Neutrophil (primary cell): Measurements from ENCODE around the gene MYD88.

ENCODE experiments used
- H3K27ac ChIP-seq: fragments of 200-600 bp; sonication (generic); 2 replicates; pipeline ENCODE4 v1.5.1; 2016; ENCODE audit warnings: mild to moderate bottlenecking, moderate library complexity
- H3K27me3 ChIP-seq: fragments of 200-600 bp; sonication (generic); 2 replicates; pipeline ENCODE4 v1.6.0; 2016; ENCODE audit warnings: mild to moderate bottlenecking
- H3K36me3 ChIP-seq: fragments of 200-600 bp; sonication (generic); 2 replicates; pipeline ENCODE4 v1.5.1; 2017
- H3K4me1 ChIP-seq, 2 experiments: fragments of 200-600 bp in 1 of 2; sonication (generic) in 1 of 2; 1 replicate in 1 of 2; 2 replicates in 1 of 2; pipeline versions ENCODE4 v1.5.1 to v1.6.1; 2013 to 2016; ENCODE audit warnings: low read depth in 1 of 2, low read length in 1 of 2, mild to moderate bottlenecking in 1 of 2, moderate library complexity in 1 of 2; ENCODE audit not compliant: control insufficient read depth in 1 of 2, insufficient read depth in 1 of 2
- H3K4me3 ChIP-seq, 2 experiments: fragments of 200-600 bp in 1 of 2; sonication (generic) in 1 of 2; 1 replicate in 1 of 2; 2 replicates in 1 of 2; pipeline ENCODE4 v1.5.1; 2013 to 2016; ENCODE audit warnings: low read depth in 1 of 2, low read length in 1 of 2, mild to moderate bottlenecking in 1 of 2, moderate library complexity in 1 of 2
- H3K9me3 ChIP-seq: fragments of 200-600 bp; sonication (generic); 2 replicates; pipeline ENCODE4 v1.5.1; 2016
- TF ChIP-seq, protein P1 (sequence below): fragments of 200-600 bp; sonication (generic); IDR thresholded peaks from 2 replicates; pipeline ENCODE4 v1.5.1; 2016; ENCODE audit warnings: antibody characterized with exemption

MYD88 gene

DNA sequence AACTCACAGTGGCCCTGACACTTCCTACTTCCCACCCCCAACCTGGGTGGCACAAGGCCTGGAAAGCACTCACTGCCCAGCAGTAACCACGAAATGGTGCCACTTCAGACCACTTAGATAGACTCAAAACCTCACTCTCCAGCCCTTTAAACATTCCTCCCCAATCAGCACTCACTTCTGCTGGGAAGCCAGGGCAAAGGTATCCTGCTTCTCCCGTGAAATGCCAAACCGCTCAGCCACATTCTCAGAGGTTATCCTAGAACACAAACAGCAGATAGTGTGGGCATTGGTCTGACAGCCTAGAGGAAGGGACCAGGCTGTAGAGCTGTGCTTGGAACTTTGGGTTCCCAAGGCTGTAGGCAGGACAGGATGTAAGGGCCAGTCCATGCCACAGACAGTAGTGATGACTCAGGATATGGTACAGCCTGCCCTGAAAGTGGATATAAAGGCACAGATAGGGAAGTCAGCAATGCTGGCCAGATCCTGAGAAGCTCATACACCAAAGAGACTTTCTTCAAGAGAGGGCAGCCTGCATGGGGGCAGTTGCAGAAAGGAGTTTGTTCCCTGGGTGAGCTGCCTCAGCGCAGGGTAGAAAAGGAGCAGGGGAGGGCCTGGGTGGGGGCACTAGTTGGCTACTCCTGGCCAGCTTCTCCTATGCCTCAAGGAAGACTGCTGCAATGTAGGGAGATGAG, 10.7 kb upstream of the MYD88 start:
- Histone ChIP-seq H3K4me3 (no peak overlapping the region), H3K9me3 (no peaks in the 10 kb centered on the region), H3K27me3 (no peaks in the 10 kb centered on the region), H3K27ac (peak overlapping the region; percentile 30), H3K4me1 (peaks cover under 1 to 24% of the 10 kb centered on the region in 2 experiments), H3K36me3 (peaks cover 100% of the 10 kb centered on the region)
- TF ChIP-seq, protein P1, sequence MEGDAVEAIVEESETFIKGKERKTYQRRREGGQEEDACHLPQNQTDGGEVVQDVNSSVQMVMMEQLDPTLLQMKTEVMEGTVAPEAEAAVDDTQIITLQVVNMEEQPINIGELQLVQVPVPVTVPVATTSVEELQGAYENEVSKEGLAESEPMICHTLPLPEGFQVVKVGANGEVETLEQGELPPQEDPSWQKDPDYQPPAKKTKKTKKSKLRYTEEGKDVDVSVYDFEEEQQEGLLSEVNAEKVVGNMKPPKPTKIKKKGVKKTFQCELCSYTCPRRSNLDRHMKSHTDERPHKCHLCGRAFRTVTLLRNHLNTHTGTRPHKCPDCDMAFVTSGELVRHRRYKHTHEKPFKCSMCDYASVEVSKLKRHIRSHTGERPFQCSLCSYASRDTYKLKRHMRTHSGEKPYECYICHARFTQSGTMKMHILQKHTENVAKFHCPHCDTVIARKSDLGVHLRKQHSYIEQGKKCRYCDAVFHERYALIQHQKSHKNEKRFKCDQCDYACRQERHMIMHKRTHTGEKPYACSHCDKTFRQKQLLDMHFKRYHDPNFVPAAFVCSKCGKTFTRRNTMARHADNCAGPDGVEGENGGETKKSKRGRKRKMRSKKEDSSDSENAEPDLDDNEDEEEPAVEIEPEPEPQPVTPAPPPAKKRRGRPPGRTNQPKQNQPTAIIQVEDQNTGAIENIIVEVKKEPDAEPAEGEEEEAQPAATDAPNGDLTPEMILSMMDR: no peak

- Histone ChIP-seq H3K27me3 (no peaks in the 10 kb centered on the region), H3K36me3 (peaks cover 100% of the 10 kb centered on the region), H3K4me1 (peaks cover 6 to 27% of the 10 kb centered on the region in 2 experiments), H3K27ac (peak overlapping the region; percentile 30), H3K9me3 (no peaks in the 10 kb centered on the region), H3K4me3 (no peak overlapping the region)
- TF ChIP-seq, protein P1: no peak
These were observed 10.2 kb upstream of the MYD88 start for GRCh38 chr3:38128303-38128655.

DNA sequence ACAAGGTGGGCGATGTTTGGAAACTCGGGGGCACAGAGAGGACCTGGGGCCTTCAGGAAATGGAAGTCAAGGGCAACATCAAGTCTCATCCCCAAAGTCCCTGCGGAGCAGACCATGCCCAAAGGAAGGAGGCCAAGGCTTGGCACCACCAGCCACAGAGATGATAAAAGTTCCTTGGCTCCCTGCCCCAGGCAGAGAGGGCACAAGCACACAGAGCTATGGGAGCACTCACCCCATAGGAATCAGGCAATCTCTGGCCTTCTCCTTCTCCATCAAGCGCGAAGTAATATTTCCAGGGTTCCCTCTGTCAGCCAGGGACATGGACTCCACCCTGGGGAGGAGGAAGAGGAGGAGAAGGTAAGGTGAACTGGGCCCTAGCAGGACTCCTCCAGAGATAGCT, 9.4 kb upstream of the MYD88 start:
- Histone ChIP-seq H3K4me3 (no peak overlapping the region), H3K36me3 (peaks cover 100% of the 10 kb centered on the region), H3K4me1 (peaks cover 13 to 33% of the 10 kb centered on the region in 2 experiments), H3K27ac (no peak overlapping the region), H3K9me3 (no peaks in the 10 kb centered on the region), H3K27me3 (no peaks in the 10 kb centered on the region)
- TF ChIP-seq, protein P1: no peak

DNA sequence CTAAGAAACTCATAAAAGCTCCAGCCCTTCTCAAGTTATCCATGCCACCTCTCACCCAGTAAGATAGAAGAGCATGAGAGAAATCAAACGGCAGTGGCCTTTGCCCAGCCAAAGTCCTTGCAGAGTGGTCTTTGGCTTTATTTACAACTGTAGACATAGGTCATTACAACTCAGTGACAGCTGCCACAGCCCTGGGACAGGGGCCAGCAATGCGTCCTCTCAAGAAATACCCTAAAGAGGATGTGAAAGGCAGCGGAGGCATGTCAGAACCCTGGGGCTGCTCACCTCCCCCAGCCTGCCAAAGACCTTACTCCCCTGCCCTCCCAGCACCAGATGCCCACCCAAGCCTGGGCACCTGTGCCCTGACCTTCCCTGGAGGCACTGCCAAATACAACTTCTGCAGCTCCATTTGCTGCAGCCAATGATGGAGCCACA, 7.8 kb upstream of the MYD88 start:
- Histone ChIP-seq H3K36me3 (peaks cover 98% of the 10 kb centered on the region), H3K4me3 (no peak overlapping the region), H3K27ac (peak overlapping the region; percentile 0), H3K9me3 (no peaks in the 10 kb centered on the region), H3K4me1 (peaks cover 27 to 38% of the 10 kb centered on the region in 2 experiments), H3K27me3 (no peaks in the 10 kb centered on the region)
- TF ChIP-seq, protein P1: no peak

DNA sequence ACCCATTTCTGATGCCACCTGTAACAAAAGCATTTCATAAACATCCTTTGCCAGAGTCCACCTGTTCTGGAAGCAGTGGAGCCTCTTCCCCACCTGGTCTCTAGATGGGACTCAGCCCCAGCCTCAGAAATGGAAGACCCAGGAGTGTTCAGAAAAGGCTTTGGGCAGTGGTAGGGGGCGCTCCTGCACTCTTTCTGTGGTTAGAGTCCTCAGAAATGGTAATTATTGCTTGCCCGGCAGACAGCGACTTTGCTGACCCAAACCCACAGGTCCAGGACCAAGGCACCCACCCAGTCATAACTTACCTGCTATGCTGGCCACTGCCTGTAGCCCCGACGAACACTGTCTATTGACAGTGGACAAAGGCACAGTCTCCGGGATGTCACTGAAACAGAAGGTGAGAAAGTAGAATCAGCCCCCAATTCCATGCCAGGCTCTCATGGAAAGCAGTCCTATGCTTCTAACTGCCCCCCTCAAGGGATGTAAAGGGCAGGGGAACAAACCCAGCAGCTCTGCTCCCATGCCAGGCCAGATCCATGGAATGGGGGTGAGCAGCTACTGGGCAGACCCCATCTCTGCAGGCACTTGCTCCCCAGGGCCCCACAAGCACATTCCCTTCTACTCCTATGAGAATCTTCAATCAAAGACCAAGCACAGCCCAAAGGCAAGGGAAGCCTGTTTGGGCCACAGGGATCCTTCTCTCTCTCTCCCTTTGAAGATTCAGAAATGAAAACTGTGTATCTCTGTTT, 6.7 kb upstream of the MYD88 start:
- H3K27ac ChIP-seq: peak overlapping the region; percentile 23
- peaks cover 37 to 45% of the 10 kb centered on the region in 2 experiments for H3K4me1 ChIP-seq
- H3K36me3 ChIP-seq: peaks cover 86% of the 10 kb centered on the region
- no peaks in the 10 kb centered on the region for H3K27me3 ChIP-seq
- H3K4me3 ChIP-seq: no peak overlapping the region
- TF ChIP-seq, protein P1: no peak
- H3K9me3 ChIP-seq: no peaks in the 10 kb centered on the region
